Measurements from ENCODE around the gene PANK2. TPM values are rescaled to one million over a fixed set of nuclear protein-coding genes. Genes with fewer than 3 reads are reported as not detected.

Gene PANK2
- total RNA-seq, 2 donors from 2014 or later: 17.9 to 21.8 TPM

GRCh38 chr20:3933218-3933617 is 44.0 kb downstream of the PANK2 start:
- DNase-seq (no peak), ATAC-seq (no peak)
- no peak for TF ChIP-seq CTCF (IDR thresholded peaks at IDR 0.05)
- no peak for TF ChIP-seq POLR2A (IDR thresholded peaks at IDR 0.05)
- no peaks in the 10 kb centered on the region for H3K36me3 ChIP-seq (replicated peaks in 1 of 2; ENCODE audit: insufficient read depth in 1 of 2, low read depth in 2 of 2)
- no peaks in the 10 kb centered on the region for H3K9me3 ChIP-seq
- no peaks in the 10 kb centered on the region for H3K27me3 ChIP-seq
- WGBS, 2 donors: 71 to 80% methylated on average over 4 of the region's 4 CpGs
- intact Hi-C loops (cut with DNase I): no loop called here
- H3K4me3 ChIP-seq: no peak overlapping the region
- no peak overlapping the region for H3K27ac ChIP-seq
- no peaks in the 10 kb centered on the region for H3K4me1 ChIP-seq

GRCh38 chr20:3934624-3935023 is 45.4 kb downstream of the PANK2 start:
- Histone ChIP-seq H3K36me3 (replicated peaks in 1 of 2; ENCODE audit: insufficient read depth in 1 of 2, low read depth in 2 of 2) (no peaks in the 10 kb centered on the region), H3K4me3 (no peak overlapping the region), H3K27me3 (no peaks in the 10 kb centered on the region), H3K9me3 (no peaks in the 10 kb centered on the region), H3K4me1 (no peaks in the 10 kb centered on the region), H3K27ac (no peak overlapping the region)
- intact Hi-C loops (cut with DNase I): no loop called here
- 82 to 92% methylated on average over 5 of the region's 5 CpGs for WGBS, 2 donors
- DNase-seq (no peak), ATAC-seq (no peak)
- TF ChIP-seq POLR2A (IDR thresholded peaks at IDR 0.05) (no peak), CTCF (IDR thresholded peaks at IDR 0.05) (no peak)

- intact Hi-C loops (cut with DNase I): no loop called here
Observed at GRCh38 chr20:3935295-3935955, 46.2 kb downstream of the PANK2 start.

GRCh38 chr20:3935956-3936340 is 46.8 kb downstream of the PANK2 start:
- H3K4me3 ChIP-seq: no peak overlapping the region
- DNase-seq (no peak), ATAC-seq (no peak)
- TF ChIP-seq POLR2A (IDR thresholded peaks at IDR 0.05) (no peak), CTCF (IDR thresholded peaks at IDR 0.05) (no peak)
- no peaks in the 10 kb centered on the region for H3K9me3 ChIP-seq
- H3K27ac ChIP-seq: no peak overlapping the region
- H3K36me3 ChIP-seq (replicated peaks in 1 of 2; ENCODE audit: insufficient read depth in 1 of 2, low read depth in 2 of 2): no peaks in the 10 kb centered on the region
- 94 to 100% methylated on average over 2 of the region's 2 CpGs for WGBS, 2 donors
- intact Hi-C loops (cut with DNase I): no loop called here
- no peaks in the 10 kb centered on the region for H3K27me3 ChIP-seq
- no peaks in the 10 kb centered on the region for H3K4me1 ChIP-seq

More at GRCh38 chr20:3935295-3935955, 46.2 kb downstream of the PANK2 start:
- Histone ChIP-seq H3K27ac (no peak overlapping the region), H3K36me3 (replicated peaks in 1 of 2; ENCODE audit: insufficient read depth in 1 of 2, low read depth in 2 of 2) (no peaks in the 10 kb centered on the region), H3K9me3 (no peaks in the 10 kb centered on the region), H3K4me1 (no peaks in the 10 kb centered on the region), H3K27me3 (no peaks in the 10 kb centered on the region), H3K4me3 (no peak overlapping the region)
- ATAC-seq: no peak
- DNase-seq: peak in 1 of 4 donors; percentile 32
- 51 to 74% methylated on average over 4 to 6 of the region's 6 CpGs for WGBS, 2 donors
- TF ChIP-seq CTCF (IDR thresholded peaks at IDR 0.05): no peak
- TF ChIP-seq POLR2A (IDR thresholded peaks at IDR 0.05): no peak

- WGBS, 2 donors: 95% methylated on average over 3 of the region's 3 CpGs
- no peaks in the 10 kb centered on the region for H3K27me3 ChIP-seq
- no peaks in the 10 kb centered on the region for H3K36me3 ChIP-seq (replicated peaks in 1 of 2; ENCODE audit: insufficient read depth in 1 of 2, low read depth in 2 of 2)
- no peak overlapping the region for H3K4me3 ChIP-seq
- no peak for DNase-seq
- TF ChIP-seq POLR2A (IDR thresholded peaks at IDR 0.05) (no peak), CTCF (IDR thresholded peaks at IDR 0.05) (no peak)
- intact Hi-C loops (cut with DNase I): no loop called here
- no peak for ATAC-seq
- no peaks in the 10 kb centered on the region for H3K4me1 ChIP-seq
- no peaks in the 10 kb centered on the region for H3K9me3 ChIP-seq
- H3K27ac ChIP-seq: no peak overlapping the region
Observed at GRCh38 chr20:3937618-3938017, 48.4 kb downstream of the PANK2 start.

All from body of pancreas (tissue), 4 donors.